RCC 7860 (cell line): ENCODE data around the gene CARS1.
A peak's percentile ranks its signal among the peaks of the same experiment; 100 is the strongest.

Experiments
- DNase-seq: peaks from one replicate; pipeline ENCODE4 v3.0.0-alpha.2; 2015; ENCODE audit warnings: low spot score
- FAIRE-seq: peaks from 2 replicates; lab custom pipeline; 2012; peaks lifted over from hg19 to GRCh38; lab: Jason Lieb, UNC

CARS1 gene

DNA sequence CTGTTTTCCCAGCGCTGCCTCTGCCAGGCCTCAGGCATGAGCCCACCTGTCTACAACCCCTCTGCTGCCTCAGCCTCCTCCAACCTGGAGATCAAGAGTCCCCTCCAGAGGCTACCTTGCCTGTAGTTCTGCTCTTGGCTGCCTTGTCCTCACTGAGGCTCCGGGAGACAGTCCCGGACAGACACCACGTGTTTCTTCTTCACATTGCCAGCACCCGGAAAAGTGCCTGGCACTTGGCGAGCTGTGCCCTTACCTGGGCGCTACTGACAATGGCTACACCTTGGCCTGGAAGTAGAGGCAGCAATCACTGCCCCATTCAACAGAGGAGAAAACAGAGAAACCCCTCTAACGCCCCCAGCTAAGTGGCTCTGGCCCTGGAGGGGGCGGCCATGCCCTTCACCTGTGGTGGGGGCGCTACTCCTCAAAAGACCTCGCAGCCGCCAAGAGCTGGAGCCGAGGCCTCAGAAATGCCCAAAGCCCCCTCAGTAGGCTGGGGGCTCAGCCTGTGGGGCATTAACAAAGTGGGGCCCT lies 62.1 kb downstream of the CARS1 start:
- DNase-seq (no peak), FAIRE-seq (no peak)

DNA sequence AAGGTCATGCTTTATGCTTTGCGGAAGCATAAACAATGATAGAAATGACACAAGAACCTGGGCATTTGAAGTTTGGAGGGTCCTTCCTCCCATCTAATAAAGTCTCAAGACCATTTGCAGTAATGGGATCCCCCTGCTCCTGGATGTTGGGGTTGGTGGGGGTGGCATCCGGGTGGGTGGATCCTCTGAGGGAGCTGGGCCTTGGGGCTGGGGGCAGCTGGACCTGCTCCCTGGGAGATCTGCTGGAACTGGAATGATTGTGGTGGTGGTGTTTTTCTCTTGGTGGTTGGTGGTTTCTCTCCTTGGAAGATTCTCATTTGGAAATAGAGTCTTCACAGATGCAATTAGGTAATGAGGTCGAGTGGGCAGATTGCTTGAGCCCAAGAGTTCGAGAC lies 62.9 kb downstream of the CARS1 start:
- DNase-seq (no peak), FAIRE-seq (no peak)

DNA sequence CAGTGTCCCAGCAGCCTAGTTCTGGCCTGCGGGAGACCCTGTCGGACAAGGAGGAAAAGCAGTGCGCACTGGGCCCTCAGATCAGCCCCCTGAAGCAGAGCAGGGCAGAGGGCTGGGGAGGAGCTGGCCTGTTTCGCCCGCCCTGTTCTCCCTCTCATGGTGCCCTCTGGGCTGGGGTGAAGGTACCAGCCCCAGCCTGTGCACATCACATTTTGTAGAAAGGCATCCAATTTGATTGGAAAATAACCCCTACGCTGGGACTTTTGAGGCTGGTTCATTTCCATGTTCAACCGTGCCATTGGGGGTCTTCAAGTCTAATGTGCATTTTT lies 64.3 kb downstream of the CARS1 start:
- FAIRE-seq, result no peak

DNA sequence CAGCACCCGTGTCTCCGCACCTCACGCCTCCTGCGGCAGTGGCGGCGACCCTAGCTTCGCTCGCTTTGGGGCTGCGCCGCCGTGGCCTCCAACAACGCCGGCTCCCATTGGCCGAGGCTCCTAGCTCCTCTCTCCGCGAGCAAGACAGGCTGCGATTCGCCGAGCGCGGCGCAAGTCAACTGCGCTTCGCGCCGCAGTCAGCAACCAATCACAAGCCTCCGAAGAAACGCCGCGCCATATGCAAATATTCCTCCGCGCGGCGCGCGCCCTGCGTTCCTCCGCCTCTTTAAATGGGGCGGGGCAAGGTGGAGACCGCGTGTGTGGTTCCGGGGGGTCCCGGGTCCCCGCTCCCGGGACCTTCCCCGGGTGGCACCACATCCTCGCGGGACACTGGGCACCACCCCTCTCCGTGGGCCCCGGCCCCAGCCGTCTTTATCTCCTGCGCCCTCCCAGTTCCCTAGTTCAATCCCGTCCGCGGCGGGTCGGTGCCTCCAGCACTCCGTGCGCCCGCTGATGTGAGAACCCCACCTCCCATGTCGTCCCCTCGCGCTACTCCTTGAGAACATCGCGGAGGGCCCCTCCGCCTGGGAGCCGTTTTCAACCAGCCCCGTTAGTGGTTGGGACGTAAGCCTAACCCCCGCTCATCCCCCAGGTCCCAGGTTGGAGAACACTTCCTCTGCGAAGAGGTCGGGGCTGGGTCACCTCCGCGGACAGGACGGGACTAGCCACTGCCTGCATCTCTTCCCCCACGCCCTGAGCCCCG lies 64.8 kb downstream of the CARS1 start, which contains the start of gene NAP1L4:
NAP1L4 (minus strand) TSS at position 96 of the 763 bp plus-strand sequence. CDS start 13,109 bp downstream, outside the sequence.
- peak; percentile 89 for DNase-seq
- FAIRE-seq, result peak; percentile 55

More for the DNA sequence above, 64.3 kb downstream of the CARS1 start:
- no peak for DNase-seq

DNA sequence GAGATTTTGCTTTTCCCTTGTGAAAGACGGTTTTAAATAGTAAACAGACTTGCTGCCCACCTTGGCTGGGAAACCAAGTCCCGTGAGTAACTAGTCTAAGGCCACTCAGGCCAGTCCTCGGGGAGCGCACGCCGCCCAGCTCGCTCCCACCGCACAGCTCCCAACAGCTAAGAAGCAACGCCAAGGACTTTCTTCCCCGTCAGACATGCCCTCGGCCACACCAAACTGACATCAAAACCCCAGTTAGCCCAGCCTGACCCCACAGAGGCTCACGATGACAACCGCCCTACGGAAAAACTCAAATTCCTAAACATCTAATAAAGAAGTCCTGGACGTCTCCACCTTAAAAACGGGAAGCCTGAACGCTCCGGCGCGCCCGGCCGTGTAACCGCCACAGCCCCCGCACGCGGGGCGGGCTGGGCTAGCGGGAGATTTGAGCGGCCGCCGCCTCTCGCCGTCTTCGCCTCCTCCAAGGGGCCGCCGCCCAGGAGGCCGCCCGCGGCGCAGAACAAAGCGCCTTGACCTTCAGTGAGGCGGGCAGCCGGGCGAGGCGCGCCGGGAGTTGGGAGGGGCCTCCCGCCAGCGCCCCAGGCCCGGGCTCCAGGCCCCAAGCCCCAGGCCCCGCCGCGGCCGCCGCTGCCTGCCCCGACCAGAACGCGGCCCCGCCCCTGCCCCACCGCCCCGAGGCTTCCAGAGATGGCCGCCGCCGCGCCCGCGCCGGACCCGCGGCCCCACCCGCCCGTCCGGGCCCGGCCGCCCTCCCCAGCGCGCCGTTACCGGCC lies 65.6 kb downstream of the CARS1 start:
- DNase-seq (no peak), FAIRE-seq (no peak)

DNA sequence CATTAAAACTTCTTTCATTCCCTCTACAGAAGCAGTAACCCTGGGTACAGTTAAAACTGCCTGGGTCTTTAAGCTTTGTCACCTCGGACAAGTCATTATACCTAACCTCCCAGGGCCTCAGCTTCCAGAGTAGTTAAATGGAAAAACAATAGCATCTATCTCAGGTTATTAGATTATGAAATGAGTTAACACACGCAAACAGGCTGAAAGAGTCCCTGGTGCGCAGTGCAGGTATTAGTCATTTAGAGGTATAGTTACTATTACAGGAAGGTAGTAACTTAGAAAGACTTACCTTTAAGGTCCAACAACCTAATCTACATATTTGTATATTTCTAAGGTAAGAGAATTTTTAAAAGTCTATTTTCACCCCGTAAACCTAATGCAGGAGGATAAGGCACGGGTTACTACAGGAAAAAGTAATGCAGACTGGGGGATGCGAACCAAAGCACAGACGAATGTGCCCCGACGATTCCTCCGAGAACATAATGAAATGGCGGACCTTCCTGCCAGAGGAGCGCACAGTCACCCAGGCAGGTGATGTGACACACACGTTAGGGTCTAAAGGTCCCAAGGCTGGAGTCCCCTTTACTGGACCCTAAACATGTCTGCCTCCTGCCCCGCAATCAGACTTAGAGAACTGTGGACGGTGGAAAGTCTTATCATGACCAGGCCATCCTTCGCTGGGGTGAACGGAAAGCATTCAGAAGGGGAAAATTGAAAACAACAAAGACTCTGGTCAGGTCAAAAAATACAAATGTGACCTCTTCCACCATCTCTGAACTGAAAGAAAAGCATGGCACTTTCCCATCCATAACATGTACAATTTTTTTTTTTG lies 66.4 kb downstream of the CARS1 start:
- FAIRE-seq (no peak), DNase-seq (no peak)

DNA sequence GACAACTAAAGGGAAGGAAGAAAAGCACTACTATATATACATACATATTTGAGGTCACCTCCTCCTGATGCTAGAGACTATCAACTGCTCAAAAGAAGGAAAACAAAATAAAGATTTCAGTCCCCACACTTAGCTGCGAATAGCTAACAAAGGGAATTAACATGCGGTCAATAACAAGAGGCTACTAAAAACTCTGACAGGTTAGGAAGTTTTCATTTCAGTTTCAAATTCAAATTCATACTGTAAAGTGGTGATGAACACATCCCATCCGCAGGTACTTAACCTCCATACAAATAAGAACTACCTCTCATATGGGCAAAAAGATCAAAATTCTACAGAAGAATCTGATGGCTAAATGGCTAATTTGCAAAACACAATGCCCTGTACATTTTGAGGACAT lies 67.7 kb downstream of the CARS1 start:
- DNase-seq (no peak), FAIRE-seq (no peak)

DNA sequence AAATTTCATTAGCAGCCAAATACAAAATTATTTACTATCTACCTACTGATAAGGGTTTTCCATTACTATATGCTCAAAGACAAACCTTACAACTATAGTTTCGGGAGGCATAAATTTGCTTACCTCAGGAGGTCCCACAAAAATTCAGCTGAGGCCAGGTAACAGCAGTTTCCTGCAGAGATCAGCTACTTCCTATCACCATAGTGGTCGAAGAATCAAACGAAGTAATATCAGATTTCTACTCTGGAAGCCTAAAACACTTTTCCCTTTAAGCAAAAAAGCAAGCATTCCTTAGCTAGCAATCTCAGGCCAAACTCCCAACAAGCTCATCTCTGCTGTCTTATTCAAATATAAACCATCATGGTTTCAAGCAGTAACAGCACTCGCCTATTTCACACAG lies 68.2 kb downstream of the CARS1 start:
- DNase-seq, result no peak
- no peak for FAIRE-seq

DNA sequence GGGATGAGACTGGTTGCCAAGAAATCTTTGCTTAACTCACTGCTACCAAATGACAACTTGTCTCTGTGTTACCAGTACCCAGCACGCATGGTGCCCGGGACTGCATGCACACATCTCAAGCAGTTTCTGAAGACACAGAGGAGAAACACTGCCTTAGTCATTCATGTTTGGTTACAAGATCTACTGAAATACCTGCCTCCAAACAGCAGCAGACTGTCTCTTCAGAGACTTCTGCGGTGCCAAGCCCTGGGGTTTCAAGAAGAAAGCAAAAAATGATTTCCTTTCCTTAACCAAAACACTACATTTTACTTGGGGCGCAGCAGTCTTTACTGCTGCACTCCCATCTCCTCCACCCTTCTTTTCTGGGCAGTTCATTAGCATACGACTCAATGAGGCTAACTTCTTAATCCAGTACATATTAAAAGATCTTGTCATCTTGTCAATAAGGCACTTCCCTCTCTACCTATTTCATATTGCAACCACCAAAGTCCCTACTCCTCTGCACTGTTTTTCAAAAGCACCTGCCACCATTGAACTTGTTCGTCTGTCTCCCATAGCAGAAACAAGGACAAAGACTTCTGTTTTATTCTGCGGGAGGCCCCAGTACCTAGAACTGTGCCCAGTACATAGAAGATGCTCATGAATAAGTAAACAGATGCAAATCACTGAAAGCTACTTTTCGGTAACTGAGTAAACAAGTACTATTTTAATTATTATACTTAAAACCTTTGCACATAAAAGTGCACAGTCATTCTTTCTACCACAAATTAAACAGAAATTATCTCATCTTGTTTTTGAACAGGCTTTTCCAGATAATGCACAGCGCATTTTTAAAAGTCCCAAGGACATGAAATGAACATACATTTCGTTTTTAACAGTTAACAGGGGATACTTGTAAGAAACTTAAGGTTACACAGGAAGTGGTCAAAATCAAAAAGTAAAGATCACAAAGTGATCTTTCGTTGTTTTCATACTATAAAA lies 69.1 kb downstream of the CARS1 start:
- no peak for FAIRE-seq
- no peak for DNase-seq

DNA sequence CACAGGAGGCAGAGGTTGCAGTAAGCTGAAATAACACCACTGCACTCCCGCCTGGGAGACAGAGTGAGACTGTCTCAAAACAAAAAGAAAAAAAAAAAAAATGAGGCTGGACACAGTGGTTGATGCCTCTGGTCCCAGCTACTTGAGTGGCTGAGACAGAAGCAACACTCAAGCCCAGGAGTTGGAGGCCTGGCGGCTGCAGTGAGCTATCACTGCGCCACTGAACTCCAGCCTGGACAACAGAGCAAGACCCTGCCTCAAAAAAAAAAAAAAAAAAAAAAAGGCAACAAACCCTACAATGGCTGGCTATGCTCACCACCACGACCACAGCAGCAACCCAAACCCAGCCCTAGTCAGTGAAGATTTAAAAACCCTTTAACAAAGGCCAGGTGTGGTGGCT lies 73.3 kb downstream of the CARS1 start:
- no peak for FAIRE-seq
- DNase-seq, result no peak

DNA sequence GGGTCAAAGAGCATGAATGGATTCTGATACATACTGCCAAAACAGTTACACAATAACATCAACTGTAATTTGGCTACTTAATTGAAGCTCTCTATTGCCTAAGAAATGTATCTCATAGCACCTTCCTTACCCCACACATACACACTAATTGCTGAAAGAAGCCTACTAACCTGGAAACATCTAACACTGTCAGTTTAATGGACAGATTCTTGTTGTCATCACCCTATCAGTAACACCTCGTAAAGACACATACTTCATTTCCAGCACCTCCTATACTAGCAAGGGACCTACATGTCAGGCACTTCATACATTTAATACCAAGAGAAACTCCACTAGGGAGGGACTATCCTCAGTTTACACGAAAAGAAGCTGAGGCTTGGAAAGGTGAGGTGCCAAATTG lies 75.0 kb downstream of the CARS1 start:
- DNase-seq, result no peak
- no peak for FAIRE-seq

DNA sequence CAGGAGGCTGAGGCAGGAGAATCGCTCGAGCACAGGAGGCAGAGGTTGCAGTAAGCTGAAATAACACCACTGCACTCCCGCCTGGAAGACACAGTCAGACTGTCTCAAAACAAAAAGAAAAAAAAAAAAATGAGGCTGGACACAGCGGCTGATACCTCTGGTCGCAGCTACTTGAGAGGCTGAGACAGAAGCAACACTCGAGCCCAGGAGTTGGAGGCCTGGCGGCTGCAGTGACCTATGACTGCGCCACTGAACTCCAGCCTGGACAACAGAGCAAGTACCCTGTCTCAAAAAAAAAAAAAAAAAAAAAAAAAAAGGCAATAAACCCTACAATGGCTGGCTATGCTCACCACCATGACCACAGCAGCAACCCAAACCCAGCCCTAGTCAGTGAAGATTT lies 76.1 kb downstream of the CARS1 start:
- FAIRE-seq (no peak), DNase-seq (no peak)

DNA sequence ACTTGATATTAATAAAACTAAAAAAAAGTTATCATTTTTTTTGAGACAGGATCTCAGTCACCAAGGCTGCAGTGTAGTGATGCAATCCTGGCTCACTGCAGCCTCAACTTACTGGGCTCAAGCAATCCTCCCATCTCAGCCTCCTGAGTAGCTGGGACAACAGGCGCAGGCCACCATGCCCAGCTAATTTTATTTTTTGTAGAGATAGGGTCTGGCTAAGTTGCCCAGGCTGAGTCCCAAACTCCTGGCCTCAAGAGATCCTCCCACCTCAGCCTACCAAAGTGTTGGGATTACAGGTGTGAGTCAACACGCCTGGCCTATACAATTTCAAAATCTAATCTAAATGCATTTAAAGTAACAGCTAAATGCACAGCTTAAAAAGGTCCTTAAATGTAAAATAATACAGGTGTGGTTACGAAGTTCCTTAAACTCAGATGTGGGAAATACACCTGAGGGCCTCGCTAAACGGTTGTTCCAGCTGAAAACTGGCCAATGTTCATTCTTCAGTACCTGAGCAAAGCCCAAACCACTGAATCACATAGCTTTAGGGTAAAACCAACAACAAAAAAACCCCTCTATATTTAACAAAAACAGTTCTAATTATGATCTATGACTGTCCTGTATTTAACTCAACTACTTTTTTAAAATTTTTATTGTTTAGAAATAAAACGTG lies 76.9 kb downstream of the CARS1 start:
- FAIRE-seq, result no peak
- DNase-seq, result no peak

DNA sequence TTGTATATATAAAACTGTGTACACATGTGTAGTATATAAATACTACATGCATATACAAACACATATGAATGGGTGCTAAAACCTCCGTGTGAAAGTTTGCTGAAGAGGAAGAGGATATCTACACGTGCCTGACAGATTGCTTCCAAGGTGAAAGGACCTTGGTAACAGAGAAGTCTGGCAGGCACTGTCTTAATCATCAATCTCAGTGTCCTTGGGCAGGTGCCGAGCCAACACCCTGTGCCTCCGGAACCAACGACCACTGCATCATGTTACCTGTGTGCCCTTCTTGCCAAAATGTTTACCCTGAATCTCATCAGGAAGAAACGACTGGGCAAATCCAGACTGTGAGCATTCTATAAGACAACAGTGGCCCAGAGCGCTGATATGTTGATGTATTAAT lies 80.1 kb downstream of the CARS1 start:
- no peak for FAIRE-seq

DNA sequence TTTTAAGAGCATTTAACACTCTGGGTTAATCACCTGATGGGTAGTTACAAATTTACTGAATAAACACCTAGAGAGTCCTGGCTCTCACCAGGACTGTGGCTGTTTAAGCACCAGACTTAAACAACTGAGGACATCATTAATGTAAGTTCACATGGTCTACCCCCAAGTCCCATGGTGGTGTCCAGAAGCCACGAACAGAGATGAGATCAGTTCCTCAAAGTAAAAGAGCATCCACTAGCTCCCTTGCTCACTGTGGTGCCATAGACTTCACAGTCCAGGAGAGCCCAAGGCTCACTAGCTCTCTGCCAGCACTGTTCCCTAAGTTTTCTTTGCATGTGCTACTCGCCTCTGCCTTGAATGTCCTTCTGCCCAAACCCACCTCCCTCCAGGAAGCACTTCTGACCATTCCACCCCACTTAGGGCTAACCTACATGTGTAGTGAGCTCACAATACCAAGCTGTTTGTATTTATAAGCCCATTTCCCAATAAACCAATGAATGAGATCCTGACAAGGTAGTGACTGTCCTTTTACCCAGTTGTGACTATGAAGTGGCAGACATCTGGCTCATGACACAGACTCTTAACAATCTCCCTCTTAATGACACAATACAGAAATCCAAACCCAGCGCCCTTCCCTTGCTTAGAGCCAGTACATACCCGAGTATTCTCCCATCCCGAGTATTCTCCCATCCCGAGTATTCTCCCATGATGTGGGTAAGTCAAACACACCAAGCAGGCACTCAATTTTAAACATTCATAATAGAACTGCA lies 80.7 kb downstream of the CARS1 start:
- FAIRE-seq (no peak), DNase-seq (no peak)

More for the DNA sequence above, 80.1 kb downstream of the CARS1 start:
- no peak for DNase-seq

DNA sequence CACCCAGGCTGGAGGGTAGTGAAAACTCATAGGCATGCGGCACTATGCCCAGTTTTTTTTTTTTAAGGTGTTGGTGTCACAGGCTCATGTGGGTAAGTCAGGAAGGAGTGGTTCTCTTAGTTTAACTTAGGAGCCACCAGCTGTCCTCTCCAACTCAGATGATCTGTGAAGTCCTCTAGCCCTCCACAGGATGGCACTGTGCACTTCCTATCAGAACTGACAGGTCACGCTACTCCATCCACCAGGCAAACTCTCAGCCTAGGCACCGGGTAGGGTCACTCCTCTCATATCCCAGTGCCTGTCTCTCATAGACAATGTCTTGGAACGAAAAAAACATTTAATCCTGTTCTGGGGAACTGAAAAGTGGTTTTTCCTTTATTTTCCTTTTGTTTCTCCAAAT lies 81.6 kb downstream of the CARS1 start:
- DNase-seq, result peak; percentile 13
- no peak for FAIRE-seq

DNA sequence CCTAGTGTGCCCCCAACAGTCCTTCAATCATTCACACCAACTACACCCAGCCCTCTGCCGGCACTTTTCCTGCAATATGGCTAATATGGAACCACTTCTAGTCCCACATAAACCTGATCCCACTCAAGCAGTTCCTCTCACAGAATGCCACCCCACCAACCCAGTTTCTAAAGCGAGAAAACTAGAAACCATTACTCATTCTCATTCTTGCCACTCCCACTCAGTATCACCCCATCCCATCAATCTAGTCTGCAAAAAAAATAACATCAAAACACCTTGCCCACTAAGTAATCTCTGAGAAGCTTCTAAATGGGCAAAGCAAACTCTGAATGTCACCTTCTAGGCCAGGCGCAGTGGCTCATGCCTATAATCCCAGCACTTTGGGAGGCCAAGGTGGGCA lies 83.0 kb downstream of the CARS1 start:
- no peak for FAIRE-seq
- no peak for DNase-seq

DNA sequence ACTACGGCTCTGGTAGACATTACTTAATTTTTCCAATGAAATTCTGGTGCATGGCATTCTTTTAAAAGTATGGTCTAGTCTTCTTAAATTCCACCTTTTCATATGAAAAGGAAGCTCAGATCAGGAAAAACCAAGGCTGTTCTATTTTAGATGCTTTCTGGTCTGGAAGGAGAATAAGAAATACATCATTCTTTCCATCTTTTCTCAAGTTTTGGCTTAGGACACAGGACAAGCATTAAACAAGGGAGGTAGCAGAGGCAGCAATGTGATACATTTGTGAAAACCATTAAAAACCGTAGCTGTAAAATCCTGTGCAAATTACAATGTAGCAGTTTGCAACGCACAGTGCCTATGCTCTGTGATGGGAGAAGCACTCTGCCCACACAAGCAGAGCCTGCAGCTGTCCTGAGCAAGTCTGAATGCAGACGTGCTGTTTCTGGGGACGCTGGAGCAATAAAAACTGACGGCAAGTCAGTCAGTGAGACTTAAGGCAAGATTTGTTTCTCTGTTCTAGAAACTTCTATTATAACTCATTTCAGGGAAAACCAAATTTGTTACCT lies 88.8 kb downstream of the CARS1 start:
- FAIRE-seq (no peak), DNase-seq (no peak)
